Posterior vena cava (tissue), 2 donors: ENCODE data around the gene ZMIZ1. TPM values are rescaled to one million over a fixed set of nuclear protein-coding genes. Genes with fewer than 3 reads are reported as not detected.

ENCODE experiments used
- DNase-seq: peaks from one replicate; pipeline ENCODE4 v3.0.0-alpha.2; 2020; ENCODE audit warnings: low spot score
- intact Hi-C, 2 donors: fragments of 100-400 bp; cut with DNase I; formaldehyde crosslinking; loops; one replicate each; pipeline versions ENCODE4 v1.14.1 to v1.14.2; 2022 to 2023
- total RNA-seq, 2 donors: library from RNA; stranded (reverse); fragmentation: NEBNext Ultra II Directional; extraction: Animal tissue kit (Norgen Biotek cat#: 25700); gene quantifications; one replicate each; pipeline ENCODE4 v1.2.1, GENCODE V29; 2021
- donor health status: DM: yes; HTN: yes; CAD: no.
- donor health status: DM: yes; HTN: yes; CAD: no.

ZMIZ1 gene
- total RNA-seq, 2 donors from 2014 or later: 61.5 to 62.6 TPM

DNA sequence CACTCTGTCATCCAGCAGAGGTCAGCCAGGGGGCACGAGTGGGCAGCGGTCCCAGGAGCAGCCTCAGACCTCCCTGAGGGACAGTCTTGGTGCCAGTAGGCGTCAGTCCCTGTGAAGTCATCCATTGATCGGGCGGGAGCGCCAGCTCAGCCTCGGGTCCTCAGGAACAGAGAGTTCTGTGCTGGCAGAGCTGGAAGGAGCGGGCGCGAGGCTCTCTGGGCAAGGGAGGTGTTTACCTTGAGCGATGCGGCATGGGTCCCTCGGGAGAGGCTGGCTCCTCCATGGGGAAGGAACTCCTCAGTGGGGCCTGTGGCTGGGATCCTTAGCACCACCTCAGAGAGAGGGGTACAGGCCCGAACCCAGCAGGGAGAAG is 177.4 kb downstream of the ZMIZ1 start:
- intact Hi-C loops: no loop called here
- peak; percentile 89 for DNase-seq

DNA sequence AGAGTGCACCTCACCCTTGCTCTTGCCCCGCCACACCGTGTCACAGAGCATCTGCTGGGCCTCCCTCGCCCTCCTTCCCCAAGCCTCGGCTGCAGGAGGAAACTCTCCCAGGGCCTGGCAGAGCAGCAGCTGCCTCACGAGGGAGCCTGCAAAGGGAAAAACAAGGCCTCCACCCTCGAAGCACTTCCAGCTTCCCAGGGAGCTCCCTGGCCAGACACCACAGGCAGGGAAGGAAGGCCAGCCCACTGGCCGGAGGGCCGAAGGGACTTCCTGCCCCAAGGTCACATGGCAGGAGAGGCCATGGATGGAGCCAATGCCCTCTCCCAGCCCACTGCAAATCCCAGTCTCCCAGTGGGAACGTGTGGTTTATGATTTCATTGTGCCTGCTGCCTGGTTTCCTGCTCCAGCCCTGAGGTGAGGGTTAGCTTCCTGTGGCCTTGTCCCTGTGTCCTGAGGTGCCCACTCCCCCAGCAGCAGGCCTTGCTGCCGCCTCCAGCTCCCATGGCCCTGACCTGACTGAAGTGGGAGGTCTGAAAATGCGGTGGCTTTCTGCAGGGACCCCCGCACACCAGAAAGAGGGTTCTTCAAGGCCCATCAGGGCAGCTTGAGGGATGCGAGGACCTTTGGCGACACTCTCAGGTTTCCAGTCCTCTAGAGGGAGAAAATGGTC is 178.0 kb downstream of the ZMIZ1 start:
- DNase-seq: peak; percentile 92
- intact Hi-C loops: no loop called here

DNA sequence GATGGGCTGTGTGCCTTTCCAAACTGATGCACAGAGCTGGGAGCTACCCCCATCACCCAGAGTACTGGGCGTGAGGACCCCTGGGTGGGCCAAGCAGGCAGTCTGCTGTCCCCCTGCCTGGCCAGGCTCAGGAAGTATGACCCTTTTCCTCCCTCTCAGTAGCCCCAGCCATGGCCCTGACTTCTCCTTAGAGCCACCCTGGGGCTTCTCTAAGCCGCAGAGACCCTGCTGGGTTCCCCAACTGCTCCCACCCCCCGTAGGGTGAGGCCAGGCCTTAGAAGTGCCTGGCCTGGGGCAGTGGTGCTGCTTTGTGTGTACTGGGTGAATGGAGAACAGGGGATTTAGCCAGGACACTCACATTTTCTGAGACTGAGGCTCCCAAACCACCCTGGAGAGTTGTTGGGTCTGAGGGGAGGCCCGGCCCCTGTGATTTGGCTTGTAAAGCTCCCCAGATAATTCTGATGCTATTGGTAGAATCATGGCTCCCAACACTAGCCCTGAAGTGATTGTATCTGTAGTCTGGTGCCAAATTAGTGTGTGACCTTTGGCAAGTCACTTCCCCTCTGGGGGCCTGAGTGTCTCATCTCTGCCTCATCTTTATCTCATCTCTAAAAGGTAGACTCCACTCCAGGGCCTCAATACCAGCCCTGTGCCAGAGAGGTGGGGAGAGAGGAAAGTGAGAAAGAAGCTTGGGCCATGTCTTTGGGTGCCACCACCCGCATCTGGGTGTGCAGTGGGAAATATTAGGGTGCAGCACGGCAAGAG is 178.8 kb downstream of the ZMIZ1 start:
- intact Hi-C loops: no loop called here
- no peak for DNase-seq

DNA sequence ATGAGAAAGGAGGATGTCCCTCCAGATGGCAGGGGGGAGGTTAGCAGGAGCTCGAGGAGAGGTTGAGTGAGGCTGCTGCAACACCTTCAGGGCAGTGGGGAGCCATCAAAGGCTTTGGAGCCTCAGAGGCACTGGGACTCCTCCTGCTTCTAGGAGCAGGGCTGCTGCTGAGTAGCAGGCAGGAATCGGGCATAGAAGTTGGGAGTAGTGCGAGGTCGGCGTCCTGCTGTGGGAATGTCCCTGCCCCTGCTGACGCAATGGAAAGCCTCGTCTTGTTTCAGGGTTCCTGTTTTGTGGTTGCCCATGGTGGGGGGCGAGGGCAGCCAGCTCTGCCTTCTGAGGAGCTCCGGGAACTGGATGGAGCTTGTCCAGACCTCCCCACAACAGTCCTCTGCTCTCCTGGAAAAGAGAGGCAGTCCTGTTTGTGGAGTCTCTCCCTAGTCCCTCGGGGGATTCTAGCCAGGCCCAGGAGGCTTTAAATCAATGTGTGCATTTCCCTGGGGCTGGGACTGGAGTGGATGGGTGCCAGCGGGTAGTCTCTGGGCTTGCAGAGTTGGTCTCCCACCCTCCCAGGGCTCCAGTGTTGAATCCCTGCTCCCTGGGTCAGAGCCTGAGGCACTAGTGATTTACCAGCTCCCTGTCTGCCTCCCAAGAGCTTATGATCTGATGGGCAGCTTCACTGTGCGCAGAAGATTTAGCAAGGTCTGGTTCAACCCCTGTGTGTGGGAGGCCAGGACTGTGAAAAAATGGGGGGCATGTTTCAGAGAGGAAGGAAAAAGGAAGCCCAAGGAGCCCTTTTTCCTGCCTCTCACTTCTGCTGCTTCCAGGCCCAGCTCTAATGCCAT is 179.8 kb downstream of the ZMIZ1 start:
- no peak for DNase-seq
- intact Hi-C loops: no loop called here

DNA sequence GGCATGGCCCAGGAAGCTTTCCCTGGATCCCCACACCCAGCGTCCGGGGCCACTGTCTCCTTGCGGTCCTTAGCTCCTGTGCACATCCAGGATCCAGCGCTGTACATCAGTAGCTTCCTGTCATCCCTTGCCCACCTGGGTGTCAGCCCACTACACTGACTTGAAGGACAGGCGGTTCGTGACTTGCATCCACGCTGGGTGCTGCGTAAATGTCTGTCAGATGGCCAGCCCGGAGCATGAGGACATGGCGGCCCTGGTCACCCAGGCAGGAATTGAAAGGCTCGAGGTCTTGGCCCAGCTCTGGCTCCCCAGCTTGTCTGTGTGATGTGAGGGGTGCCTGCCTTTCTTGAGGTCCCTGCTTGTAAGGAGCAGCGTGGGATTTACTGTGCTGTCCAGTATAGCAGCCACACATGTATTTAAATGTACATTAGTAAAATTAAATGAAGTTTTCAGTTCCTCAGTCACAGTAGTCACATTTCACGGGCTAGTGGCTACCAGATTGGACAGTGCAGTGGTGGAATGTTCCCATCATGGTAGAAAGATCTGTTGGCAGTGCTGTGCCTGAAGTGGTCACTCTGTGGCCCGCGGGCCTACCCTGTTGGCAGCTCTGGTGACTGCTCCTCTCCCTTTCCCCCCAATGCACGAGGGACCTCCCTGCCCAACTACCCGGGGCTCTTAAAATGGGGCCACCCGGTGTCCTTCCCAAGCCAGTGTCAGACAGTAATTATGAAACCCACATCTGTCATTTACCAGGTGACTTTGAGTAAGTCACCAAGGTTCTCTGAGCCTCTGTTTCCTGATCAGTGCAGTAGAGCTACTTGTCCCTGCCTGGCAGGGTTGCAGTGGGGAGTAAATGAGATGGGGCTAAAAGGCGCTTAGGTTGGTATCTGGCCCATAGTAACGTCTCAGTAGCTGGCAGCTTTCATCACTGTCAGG is 180.7 kb downstream of the ZMIZ1 start:
- intact Hi-C loops: no loop called here
- DNase-seq: no peak

DNA sequence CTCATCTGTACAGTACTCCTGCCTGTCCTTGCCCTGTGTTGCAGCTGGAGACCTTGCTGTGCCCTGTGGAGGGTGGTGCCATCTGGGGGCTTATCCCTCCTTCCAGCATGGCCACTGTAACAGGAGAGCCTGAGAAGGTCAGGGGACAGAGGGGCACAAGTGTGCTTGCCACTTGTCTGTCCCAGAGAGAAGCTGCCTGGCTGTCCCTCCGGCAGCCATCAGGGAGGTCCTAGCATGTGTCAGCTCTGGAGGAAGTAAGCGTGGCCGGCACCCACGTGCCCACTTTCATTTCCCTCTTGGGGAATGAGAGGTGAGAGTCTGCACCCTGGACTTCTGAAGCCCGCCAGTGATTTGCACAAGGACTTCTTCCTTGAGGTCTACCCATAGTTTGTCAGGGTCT is 181.5 kb downstream of the ZMIZ1 start:
- intact Hi-C loops: no loop called here
- peak; percentile 91 for DNase-seq

DNA sequence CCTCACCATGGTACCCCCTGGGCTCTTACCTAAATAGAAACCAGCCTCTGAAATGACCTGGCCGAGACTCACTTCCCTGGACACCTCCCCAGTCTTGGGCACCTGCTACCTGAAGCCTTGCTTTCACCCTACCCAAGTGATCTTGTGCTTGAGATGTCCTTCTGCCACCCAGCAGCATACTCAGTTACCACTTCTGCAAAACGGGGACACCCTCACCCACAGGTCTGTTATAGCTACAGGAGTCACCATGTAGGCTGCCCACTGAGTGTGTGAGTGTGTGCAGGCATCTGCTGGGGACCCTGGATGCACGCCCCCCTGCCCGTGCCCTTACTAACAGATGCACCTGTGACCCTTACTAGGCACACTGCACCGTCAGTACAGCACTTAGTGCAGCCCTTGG is 183.7 kb downstream of the ZMIZ1 start:
- no peak for DNase-seq
- intact Hi-C loops: no loop called here

DNA sequence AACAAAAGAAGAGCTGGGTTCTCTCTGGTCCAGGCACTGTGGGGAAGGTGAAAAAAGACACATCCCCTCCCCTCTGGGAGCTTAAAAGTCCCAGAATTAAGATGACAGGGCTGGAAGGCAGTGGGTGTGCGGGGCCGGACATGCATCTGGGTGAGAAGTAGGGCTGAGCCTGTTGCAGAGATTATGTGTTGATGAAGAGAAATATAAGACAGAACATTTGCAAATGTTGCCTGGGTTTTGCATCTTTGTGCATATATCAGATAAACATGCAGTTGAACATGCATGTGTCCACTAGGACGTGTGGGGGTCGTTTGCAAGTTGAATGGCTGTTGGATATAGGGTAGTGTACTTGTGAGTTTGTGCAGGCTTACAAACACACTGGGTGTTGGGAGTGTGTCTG is 184.2 kb downstream of the ZMIZ1 start:
- intact Hi-C loops: no loop called here
- no peak for DNase-seq

DNA sequence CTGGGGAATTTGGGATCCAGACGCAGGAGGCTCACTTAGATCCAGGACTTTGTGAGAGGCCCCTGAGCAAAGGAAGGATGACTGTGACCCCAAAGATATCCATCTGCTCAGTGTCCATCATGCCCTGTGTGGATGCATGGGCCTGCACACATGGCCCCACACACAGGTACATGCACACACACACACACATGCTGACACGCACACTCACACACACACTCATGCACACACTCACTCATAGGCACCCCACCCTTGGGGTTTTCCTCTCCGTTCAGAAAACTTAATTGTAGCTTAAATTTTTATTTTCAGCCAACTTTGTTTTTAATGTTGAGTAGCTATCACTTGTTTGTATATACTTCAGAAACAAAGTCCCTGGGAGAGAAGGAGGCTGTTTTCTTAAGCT is 184.9 kb downstream of the ZMIZ1 start:
- DNase-seq: no peak
- intact Hi-C loops: no loop called here

DNA sequence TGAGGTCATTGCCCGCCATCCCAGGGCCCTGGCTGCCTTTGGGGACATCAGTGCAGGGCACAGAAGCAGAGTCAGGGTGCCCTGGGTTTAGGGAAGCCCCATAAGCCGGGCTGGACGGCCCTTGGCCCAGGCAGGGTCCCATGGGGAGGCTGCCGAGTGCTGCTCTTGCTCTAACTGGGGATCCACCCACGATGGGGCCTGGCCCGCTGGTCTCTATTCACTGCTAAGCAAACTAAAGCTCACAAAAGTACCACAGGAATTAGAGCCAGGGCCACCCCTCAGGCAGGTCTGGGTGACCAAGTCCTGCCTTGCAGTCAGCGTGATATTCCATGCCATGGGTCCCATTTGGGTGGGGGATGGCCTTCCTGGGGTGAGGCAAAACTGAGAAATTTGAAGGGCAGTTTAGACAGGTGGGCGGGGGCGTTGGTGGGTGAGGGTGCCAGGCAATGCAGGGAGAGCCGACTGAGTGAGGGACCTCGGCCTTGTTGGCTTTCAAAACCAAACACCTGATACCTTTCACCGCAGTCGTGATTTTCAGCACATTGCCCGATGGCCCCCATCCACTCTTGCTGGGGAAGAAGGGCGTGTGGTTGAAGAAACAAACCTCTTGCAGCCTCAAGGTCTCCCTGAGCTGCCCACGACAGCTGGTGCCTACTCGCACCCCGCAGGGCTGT is 185.7 kb downstream of the ZMIZ1 start:
- DNase-seq: no peak
- intact Hi-C loops: no loop called here

DNA sequence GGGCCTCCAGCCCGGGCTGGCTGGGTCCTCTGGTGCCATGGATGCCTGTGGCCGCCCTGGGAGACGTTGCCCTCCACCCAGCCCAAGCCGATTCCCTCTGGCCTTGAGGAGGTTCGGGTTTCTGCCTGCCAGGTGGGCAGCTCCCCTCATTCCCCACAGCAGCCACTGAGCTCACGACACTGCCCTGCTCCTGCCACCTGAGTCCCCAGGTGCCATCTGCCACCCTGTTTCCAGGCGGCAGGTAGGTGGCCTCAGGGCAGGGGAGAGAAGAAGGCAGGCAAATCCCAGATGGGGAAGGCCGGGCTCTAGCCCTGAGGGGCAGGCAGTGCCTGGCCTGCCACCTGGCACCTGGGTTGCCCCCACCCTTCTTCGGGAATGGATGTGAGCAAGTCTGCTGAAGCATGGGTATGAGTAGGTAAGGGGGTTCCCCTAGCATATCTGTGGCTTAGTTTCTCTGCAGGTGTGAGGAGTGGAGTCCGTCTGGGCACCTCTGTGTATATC is 186.3 kb downstream of the ZMIZ1 start:
- intact Hi-C loops: no loop called here
- no peak for DNase-seq

DNA sequence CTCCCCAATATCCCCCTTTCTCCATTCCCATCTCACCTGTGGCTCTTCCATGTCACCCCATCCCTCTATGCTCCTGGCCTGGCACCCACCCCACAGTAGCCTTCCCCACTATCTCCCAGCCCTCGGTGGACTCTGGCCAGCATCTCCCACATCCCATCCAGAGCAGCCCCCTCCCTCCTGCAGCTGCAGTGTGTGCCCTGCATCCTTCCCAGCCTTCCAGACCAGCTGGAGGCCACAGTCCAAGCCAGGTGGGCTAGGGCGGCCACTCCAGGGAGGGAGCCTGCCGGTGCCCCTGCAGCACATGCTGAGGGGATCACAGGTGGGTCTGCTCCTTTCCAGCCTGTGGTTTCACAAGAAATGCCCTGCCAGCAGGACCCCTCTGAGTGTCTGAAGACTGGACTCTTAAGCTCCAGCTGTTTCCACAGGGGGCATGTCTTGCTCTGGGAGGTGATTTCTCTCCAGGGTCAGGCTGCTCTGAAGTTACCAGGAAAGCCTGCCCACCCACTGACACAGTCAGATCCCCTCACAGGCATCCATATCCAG is 187.6 kb downstream of the ZMIZ1 start:
- no peak for DNase-seq

DNA sequence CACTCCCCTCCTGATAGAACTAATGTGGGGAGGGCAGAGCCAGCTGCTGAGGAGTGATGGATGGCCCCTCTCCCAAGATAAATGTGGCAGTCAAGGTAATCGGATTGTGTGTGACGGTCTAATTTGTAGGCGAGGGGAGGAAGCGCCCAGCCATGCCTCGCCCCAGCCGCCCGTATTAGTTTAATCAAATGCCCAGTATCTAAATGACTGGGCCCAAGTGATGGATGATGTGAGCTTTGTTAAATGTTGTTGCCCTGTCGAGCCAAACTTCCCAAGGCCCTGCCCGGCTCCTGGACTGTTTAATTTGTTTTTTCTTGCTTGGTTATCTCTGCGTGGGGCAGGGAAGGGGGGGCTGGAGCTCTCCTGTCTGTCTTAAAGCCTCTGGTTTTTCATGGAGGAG is 190.1 kb downstream of the ZMIZ1 start:
- intact Hi-C loops: no loop called here

More for the DNA sequence above, 187.6 kb downstream of the ZMIZ1 start:
- intact Hi-C loops: no loop called here

DNA sequence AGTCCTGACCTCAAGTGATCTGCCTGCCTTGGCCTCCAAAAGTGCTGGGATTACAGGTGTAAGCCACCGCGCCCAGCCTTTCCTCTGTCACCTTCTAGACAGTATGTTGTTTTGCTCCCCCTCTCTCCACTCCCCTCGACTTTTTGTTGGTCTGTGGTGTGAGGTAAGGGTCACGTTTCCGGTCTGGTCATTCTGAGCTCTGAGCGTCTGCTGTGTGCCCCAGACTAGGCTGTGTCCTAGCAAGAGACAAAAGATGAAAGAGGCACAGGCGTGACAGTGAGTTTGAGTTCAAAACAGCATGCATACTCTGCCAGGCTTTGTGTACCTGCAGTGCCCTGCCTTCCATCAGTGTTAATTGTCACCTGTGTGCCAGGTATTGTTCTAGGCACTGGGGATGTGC is 191.1 kb downstream of the ZMIZ1 start:
- DNase-seq: no peak
- intact Hi-C loops: no loop called here

More for the DNA sequence above, 190.1 kb downstream of the ZMIZ1 start:
- no peak for DNase-seq

DNA sequence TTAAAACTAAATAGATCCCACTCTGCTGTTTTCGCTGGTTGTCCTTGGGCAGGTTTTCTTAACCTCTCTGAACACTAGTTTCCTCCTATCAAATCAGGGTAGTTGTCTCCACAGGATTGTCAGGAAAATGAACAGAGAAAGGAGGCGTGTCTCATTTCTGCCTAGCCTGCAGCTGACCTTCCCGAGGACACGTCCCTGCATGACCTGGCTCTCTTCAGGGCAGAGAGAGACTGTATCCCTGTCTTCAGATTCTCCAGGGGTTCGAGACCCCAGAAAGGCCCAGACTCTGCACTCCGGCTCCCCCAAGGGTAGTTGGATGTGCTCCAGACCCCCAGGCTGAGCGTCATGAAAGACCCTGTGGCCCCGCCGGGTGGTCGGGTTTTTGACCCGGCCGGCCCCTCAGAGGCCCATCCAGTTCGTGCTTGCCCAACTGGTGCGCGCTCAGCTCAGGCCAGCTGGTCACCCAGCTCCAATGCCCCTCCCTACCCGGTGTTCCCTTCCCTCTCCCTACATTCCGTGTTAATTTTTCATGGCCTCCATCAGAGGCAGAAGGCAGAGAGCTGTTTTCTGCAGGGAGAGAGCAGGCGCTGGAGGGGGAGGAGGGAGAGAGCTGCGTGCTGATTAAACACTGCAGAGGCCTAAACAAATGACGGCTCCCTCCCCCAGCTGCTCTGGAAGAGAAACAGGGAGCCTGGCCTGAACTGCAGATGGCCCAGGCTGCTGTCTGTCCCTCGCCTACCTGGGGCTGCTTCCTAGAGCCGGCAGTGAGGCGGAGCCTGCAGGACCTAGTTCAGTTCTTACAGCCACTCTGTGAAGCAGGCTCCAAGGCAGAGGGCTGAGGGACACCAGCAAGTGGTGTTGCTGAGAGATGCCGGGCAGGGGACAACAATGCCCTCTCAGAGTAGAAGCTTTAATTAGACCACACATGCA is 192.3 kb downstream of the ZMIZ1 start:
- intact Hi-C loops: no loop called here

DNA sequence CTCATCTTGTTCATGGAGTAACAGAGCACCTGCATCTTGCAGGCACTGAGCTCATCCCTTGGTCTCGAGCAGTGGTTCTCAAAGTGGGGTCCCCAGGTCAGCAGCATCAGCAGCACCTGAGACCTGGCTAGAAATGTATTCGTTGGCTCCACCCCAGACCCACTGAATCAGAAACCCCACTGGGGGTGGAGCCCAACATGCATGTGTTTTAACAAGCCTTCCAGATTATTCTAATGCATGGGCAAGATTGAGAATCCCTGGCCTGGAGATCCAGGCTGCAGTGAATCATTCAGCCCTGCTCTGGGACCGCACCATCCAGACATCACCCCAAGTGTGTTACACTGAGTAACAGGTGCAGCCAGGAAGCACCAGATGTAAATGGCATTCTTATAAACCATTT is 193.4 kb downstream of the ZMIZ1 start:
- DNase-seq: no peak
- intact Hi-C loops: no loop called here

More for the DNA sequence above, 192.3 kb downstream of the ZMIZ1 start:
- DNase-seq: no peak
